H1 (cell line): ENCODE results near the gene AKR1D1. TPM values are rescaled to one million over a fixed set of nuclear protein-coding genes. Genes with fewer than 3 reads are reported as not detected.

ENCODE experiments used
- BCL11A ChIP-seq, 2 experiments: IDR thresholded peaks; one replicate each; pipeline ENCODE4 v1.6.1; 2011; ENCODE audit warnings: low read depth in 2 of 2, low read length in 2 of 2, mild to moderate bottlenecking in 2 of 2
- CBX8 ChIP-seq: fragments of 300-800, 300-1000 bp; sonication (generic); IDR thresholded peaks from 2 replicates; pipeline ENCODE4 v1.7.1; 2016; ENCODE audit warnings: low read depth, low read length, borderline replicate concordance
- CTBP2 ChIP-seq: IDR thresholded peaks from 2 replicates; pipeline ENCODE4 v1.7.0; 2011; ENCODE audit warnings: borderline replicate concordance, mild to moderate bottlenecking, moderate library complexity, mixed read lengths, low read length; ENCODE audit not compliant: insufficient read depth, insufficient read length
- JUN ChIP-seq: IDR thresholded peaks from 2 replicates; pipeline ENCODE4 v1.6.1; 2011; ENCODE audit warnings: low read depth, mild to moderate bottlenecking, improper control_type of control experiment, low read length
- KDM1A ChIP-seq: fragments of 200-600, 300-600 bp; sonication (generic); IDR thresholded peaks from 2 replicates; pipeline ENCODE4 v1.7.1; 2016; ENCODE audit warnings: mild to moderate bottlenecking, low read length, borderline replicate concordance
- MAFK ChIP-seq: IDR thresholded peaks from 2 replicates; pipeline ENCODE4 v1.6.1; 2012; ENCODE audit warnings: low read depth, mild to moderate bottlenecking, improper control_type of control experiment, low read length
- SIN3A ChIP-seq, 2 experiments: IDR thresholded peaks in 1 of 2; conservative IDR thresholded peaks in 1 of 2; 2 replicates each; pipeline ENCODE4 v1.6.1; 2011 to 2012; ENCODE audit warnings: low read length in 2 of 2, improper control_type of control experiment in 1 of 2, low read depth in 1 of 2, mild to moderate bottlenecking in 1 of 2
- ZNF274 ChIP-seq: IDR thresholded peaks from 2 replicates; pipeline ENCODE4 v1.7.0; 2012; ENCODE audit warnings: low read length, borderline replicate concordance; ENCODE audit errors: extremely low read depth
- polyA plus RNA-seq, 7 experiments: library from polyadenylated mRNA; depleted of rRNA in 3 of 7; stranded (reverse) in 5 of 7; unstranded in 2 of 7; fragments of >200 nt in 5 of 7; fragments of 200-250 nt in 2 of 7; gene quantifications; 1 replicate in 5 of 7; 2 replicates in 1 of 7; 4 replicates in 1 of 7; pipeline versions ENCODE4 v1.2.1 to v1.2.3, GENCODE V29; 2011 to 2013; ENCODE audit warnings: missing spikeins in 2 of 7, mixed read lengths in 2 of 7
- total RNA-seq: library from RNA; stranded (reverse); fragmentation: NEBNext Ultra II Directional; extraction: Animal tissue kit (Norgen Biotek cat#: 25700); gene quantifications from 2 replicates; pipeline ENCODE4 v1.2.1, GENCODE V29; 2021
- TF ChIP-seq, protein P1 (sequence below): fragments of 300-600 bp; sonication (generic); IDR thresholded peaks from 2 replicates; pipeline ENCODE4 v1.7.1; 2012; ENCODE audit warnings: low read length, moderate library complexity, mild to moderate bottlenecking, inconsistent platforms; ENCODE audit not compliant: insufficient replicate concordance

The AKR1D1 gene
- total and polyA plus RNA-seq, 2 of the 8 experiments (the other 6 are each of a cell fraction or from before 2014, with no cell fraction given), result not detected

DNA sequence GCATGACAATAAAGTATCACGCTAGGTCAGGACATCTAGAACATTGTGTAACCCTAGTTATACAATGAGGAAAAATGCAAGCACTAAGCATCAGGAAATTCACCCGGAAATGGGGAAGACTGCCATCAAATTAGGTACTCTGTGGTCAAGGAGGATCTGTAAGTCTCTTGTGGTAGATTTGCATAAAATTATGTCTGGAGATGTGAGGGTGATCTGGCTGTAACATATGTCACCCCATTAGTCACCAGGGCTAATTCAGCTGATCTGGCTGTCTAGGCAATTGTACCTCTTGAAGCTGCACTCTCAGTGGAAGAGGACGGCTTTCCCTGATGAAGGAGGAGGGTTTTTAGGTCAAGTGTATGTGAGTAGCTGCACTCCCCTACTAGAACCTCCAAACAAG is 14.8 kb downstream of the AKR1D1 start (continued):
- TF ChIP-seq KDM1A, result no peak
- no peak for TF ChIP-seq MAFK
- TF ChIP-seq ZNF274, result no peak
- no peak for TF ChIP-seq CBX8
- TF ChIP-seq CTBP2, result no peak
- TF ChIP-seq SIN3A (conservative IDR thresholded peaks at IDR 0.05 in 1 of 2, IDR thresholded peaks at IDR 0.05 in 1 of 2; ENCODE audit: low read depth in 1 of 2, low read length in 2 of 2), result no peak
- no peak for TF ChIP-seq BCL11A (IDR thresholded peaks at IDR 0.05; ENCODE audit: low read depth in 2 of 2, low read length in 2 of 2)
- no peak for TF ChIP-seq JUN
- TF ChIP-seq, protein P1, sequence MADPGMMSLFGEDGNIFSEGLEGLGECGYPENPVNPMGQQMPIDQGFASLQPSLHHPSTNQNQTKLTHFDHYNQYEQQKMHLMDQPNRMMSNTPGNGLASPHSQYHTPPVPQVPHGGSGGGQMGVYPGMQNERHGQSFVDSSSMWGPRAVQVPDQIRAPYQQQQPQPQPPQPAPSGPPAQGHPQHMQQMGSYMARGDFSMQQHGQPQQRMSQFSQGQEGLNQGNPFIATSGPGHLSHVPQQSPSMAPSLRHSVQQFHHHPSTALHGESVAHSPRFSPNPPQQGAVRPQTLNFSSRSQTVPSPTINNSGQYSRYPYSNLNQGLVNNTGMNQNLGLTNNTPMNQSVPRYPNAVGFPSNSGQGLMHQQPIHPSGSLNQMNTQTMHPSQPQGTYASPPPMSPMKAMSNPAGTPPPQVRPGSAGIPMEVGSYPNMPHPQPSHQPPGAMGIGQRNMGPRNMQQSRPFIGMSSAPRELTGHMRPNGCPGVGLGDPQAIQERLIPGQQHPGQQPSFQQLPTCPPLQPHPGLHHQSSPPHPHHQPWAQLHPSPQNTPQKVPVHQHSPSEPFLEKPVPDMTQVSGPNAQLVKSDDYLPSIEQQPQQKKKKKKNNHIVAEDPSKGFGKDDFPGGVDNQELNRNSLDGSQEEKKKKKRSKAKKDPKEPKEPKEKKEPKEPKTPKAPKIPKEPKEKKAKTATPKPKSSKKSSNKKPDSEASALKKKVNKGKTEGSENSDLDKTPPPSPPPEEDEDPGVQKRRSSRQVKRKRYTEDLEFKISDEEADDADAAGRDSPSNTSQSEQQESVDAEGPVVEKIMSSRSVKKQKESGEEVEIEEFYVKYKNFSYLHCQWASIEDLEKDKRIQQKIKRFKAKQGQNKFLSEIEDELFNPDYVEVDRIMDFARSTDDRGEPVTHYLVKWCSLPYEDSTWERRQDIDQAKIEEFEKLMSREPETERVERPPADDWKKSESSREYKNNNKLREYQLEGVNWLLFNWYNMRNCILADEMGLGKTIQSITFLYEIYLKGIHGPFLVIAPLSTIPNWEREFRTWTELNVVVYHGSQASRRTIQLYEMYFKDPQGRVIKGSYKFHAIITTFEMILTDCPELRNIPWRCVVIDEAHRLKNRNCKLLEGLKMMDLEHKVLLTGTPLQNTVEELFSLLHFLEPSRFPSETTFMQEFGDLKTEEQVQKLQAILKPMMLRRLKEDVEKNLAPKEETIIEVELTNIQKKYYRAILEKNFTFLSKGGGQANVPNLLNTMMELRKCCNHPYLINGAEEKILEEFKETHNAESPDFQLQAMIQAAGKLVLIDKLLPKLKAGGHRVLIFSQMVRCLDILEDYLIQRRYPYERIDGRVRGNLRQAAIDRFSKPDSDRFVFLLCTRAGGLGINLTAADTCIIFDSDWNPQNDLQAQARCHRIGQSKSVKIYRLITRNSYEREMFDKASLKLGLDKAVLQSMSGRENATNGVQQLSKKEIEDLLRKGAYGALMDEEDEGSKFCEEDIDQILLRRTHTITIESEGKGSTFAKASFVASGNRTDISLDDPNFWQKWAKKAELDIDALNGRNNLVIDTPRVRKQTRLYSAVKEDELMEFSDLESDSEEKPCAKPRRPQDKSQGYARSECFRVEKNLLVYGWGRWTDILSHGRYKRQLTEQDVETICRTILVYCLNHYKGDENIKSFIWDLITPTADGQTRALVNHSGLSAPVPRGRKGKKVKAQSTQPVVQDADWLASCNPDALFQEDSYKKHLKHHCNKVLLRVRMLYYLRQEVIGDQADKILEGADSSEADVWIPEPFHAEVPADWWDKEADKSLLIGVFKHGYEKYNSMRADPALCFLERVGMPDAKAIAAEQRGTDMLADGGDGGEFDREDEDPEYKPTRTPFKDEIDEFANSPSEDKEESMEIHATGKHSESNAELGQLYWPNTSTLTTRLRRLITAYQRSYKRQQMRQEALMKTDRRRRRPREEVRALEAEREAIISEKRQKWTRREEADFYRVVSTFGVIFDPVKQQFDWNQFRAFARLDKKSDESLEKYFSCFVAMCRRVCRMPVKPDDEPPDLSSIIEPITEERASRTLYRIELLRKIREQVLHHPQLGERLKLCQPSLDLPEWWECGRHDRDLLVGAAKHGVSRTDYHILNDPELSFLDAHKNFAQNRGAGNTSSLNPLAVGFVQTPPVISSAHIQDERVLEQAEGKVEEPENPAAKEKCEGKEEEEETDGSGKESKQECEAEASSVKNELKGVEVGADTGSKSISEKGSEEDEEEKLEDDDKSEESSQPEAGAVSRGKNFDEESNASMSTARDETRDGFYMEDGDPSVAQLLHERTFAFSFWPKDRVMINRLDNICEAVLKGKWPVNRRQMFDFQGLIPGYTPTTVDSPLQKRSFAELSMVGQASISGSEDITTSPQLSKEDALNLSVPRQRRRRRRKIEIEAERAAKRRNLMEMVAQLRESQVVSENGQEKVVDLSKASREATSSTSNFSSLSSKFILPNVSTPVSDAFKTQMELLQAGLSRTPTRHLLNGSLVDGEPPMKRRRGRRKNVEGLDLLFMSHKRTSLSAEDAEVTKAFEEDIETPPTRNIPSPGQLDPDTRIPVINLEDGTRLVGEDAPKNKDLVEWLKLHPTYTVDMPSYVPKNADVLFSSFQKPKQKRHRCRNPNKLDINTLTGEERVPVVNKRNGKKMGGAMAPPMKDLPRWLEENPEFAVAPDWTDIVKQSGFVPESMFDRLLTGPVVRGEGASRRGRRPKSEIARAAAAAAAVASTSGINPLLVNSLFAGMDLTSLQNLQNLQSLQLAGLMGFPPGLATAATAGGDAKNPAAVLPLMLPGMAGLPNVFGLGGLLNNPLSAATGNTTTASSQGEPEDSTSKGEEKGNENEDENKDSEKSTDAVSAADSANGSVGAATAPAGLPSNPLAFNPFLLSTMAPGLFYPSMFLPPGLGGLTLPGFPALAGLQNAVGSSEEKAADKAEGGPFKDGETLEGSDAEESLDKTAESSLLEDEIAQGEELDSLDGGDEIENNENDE, result no peak
- TF ChIP-seq, all 59 proteins: peak for 0
